IPS-18a (cell line): ENCODE measurements around the gene GLUL.
"Not testable (repeated sequence)": the region's sequence is repeated elsewhere in the genome, so short reads cannot be mapped to it uniquely, and the experiment has no call there.

Source experiments
- H3K27ac ChIP-seq: one replicate; pipeline ENCODE4 v1.5.1; 2013; ENCODE audit warnings: low read length
- H3K27me3 ChIP-seq: one replicate; pipeline ENCODE4 v1.6.1; 2013; ENCODE audit warnings: mild to moderate bottlenecking, low read length; ENCODE audit not compliant: control insufficient read depth, insufficient read depth
- H3K36me3 ChIP-seq: one replicate; pipeline ENCODE4 v1.6.1; 2013; ENCODE audit warnings: low read depth, low read length; ENCODE audit not compliant: control insufficient read depth
- H3K4me1 ChIP-seq: one replicate; pipeline ENCODE4 v1.6.1; 2013; ENCODE audit warnings: low read depth, low read length; ENCODE audit not compliant: control insufficient read depth
- H3K4me3 ChIP-seq: one replicate; pipeline ENCODE4 v1.5.1; 2013; ENCODE audit warnings: low read length
- H3K9ac ChIP-seq: one replicate; pipeline ENCODE4 v1.6.1; 2013; ENCODE audit warnings: mild to moderate bottlenecking, low read length, moderate library complexity
- H3K9me3 ChIP-seq: one replicate; pipeline ENCODE4 v1.6.1; 2013; ENCODE audit warnings: low read depth, low read length; ENCODE audit not compliant: control insufficient read depth

GLUL gene

DNA sequence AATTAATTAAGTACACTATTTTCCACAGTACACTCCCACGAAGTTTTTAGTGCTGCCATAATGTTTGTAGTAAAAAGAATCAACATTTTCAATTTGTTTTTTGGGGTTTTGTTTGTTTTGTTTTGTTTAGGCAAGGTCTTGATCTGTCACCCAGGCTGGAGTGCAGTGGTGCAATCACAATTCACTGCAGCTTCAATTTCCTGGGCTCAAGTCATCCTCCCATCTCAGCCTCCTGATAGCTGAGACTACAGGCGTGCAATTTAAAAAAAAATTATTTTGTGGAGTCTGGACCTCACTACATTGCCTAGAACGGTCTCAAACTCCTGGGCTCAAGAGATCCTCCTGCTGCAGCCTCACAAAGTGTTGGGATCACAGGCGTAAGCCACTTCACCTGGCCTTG lies 11.4 kb downstream of the GLUL start:
- Histone ChIP-seq H3K27me3 (no peaks in the 10 kb centered on the region), H3K4me3 (no peak overlapping the region), H3K4me1 (no peaks in the 10 kb centered on the region), H3K27ac (no peak overlapping the region), H3K9me3 (no peaks in the 10 kb centered on the region), H3K9ac (no peak overlapping the region), H3K36me3 (peaks cover 41% of the 10 kb centered on the region)

DNA sequence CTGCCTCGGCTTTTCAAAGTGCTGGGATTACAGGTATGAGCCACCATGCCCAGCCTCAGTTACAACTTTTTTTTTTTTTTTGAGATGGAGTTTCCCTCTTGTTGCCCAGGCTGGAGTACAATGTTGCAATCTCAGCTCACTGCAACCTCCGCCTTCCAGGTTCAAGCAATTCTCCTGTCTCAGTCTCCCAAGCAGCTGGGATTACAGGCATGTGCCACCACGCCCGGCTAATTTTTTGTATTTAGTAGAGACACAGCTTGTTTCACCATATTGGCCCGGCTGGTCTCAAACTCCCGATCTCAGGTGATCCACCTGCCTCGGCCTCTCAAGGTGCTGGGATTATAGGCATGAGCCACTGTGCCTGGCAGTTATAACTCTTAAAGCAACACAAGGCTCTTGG lies 11.8 kb downstream of the GLUL start:
- H3K27ac ChIP-seq, H3K27me3 ChIP-seq, H3K9me3 ChIP-seq, H3K4me1 ChIP-seq, H3K4me3 ChIP-seq, H3K9ac ChIP-seq: not testable (repeated sequence)
- peaks cover 37% of the 10 kb centered on the region for H3K36me3 ChIP-seq

- Histone ChIP-seq H3K27ac (no peak overlapping the region), H3K27me3 (no peaks in the 10 kb centered on the region), H3K9ac (no peak overlapping the region), H3K4me3 (no peak overlapping the region), H3K9me3 (no peaks in the 10 kb centered on the region), H3K4me1 (no peaks in the 10 kb centered on the region), H3K36me3 (peaks cover 9% of the 10 kb centered on the region)
Observed at GRCh38 chr1:182376936-182377574, 14.5 kb downstream of the GLUL start.

DNA sequence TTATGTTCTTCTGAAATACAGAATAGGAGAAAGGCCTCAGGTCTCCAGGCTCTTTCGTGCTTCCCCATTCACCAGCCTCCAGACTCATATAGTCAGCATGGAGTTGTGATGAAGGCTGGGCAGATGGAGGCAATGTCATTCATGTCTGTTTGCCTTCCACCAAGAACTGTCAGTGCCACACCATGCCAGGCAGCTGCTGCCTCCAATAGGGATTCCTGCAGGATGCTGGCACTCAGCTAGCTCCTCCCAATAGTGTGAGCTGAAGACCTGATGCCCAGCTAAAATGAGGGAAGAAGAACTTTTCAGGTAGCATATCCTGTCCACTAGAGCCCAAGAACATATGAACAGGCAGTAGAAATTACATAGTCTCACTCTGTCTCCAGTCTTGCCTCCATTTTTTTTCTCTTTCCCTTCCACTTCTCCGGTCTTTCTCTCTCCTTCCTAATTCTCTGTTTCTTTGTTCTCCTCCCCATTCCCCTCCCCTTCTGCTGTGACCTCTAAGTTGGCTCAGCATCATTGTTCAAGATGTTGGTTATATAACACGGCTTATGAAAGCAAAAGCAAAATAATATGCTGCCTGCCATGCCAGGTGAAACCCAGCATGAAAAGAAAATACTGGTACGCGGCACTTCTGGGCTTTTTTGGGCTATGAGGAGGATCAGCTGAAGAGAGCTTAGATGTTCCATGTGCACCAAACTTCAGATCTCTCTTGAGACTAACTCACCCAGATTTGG lies 17.3 kb downstream of the GLUL start:
- Histone ChIP-seq H3K9me3 (no peaks in the 10 kb centered on the region), H3K9ac (no peak overlapping the region), H3K27ac (no peak overlapping the region)

DNA sequence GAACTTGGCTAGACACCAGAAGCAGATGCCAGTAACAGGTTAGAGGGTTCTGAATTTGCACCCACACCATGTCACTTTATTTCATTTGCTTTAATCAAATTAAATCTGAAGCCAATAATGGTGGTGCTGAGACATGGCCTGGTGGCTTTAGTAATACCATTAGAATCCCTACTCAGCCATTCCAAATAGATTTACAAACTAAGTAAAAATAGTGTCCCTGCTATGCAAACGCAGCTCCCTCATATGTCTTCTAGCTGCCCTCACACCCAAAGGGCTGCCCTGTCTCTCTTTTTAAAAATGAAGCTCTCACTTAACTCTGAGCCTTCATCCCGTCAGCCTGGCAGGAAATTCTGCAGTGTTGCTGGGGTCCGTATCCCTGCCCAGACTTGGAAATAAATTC lies 21.1 kb downstream of the GLUL start:
- Histone ChIP-seq H3K4me3 (no peak overlapping the region), H3K9me3 (no peaks in the 10 kb centered on the region), H3K27ac (no peak overlapping the region), H3K27me3 (no peaks in the 10 kb centered on the region), H3K9ac (no peak overlapping the region), H3K4me1 (no peaks in the 10 kb centered on the region), H3K36me3 (no peaks in the 10 kb centered on the region)

More for the DNA sequence above, 17.3 kb downstream of the GLUL start:
- Histone ChIP-seq H3K4me1 (no peaks in the 10 kb centered on the region), H3K27me3 (no peaks in the 10 kb centered on the region), H3K36me3 (no peaks in the 10 kb centered on the region), H3K4me3 (no peak overlapping the region)

- Histone ChIP-seq H3K9me3 (no peaks in the 10 kb centered on the region), H3K36me3 (no peaks in the 10 kb centered on the region), H3K27ac (no peak overlapping the region), H3K9ac (no peak overlapping the region), H3K27me3 (no peaks in the 10 kb centered on the region), H3K4me1 (no peaks in the 10 kb centered on the region), H3K4me3 (no peak overlapping the region)
Observed at GRCh38 chr1:182368903-182369302, 22.7 kb downstream of the GLUL start.

GRCh38 chr1:182368358-182368757 lies 23.2 kb downstream of the GLUL start:
- Histone ChIP-seq H3K4me1 (peaks cover 2% of the 10 kb centered on the region), H3K9me3 (no peaks in the 10 kb centered on the region), H3K36me3 (no peaks in the 10 kb centered on the region), H3K27ac (no peak overlapping the region), H3K9ac (no peak overlapping the region), H3K27me3 (no peaks in the 10 kb centered on the region), H3K4me3 (no peak overlapping the region)

DNA sequence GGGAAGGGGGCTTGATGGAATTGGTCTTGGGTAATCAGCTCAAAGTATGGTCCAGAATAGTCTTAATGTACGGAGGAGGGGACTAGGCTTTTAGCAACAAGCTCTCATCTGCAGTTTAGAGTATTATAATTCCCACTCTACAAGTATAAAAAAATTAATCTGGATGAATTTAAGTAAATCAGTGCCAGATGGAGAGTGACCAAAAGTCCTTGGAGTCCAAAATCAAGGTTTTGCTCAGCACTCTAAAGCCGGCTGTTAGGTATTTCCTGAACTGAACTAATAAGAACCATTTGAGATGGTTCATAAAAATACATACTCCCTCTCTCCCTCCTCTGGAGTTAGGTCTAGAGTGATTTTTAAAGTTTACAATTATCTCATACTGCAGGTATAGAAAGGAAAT lies 23.7 kb downstream of the GLUL start:
- Histone ChIP-seq H3K9me3 (no peaks in the 10 kb centered on the region), H3K27me3 (no peaks in the 10 kb centered on the region), H3K4me3 (no peak overlapping the region), H3K9ac (no peak overlapping the region), H3K36me3 (no peaks in the 10 kb centered on the region), H3K27ac (no peak overlapping the region), H3K4me1 (peaks cover 7% of the 10 kb centered on the region)

GRCh38 chr1:182366596-182366995 lies 25.0 kb downstream of the GLUL start:
- H3K4me1 ChIP-seq: peaks cover 12% of the 10 kb centered on the region
- no peak overlapping the region for H3K27ac ChIP-seq
- H3K27me3 ChIP-seq: no peaks in the 10 kb centered on the region
- H3K9ac ChIP-seq: no peak overlapping the region
- no peak overlapping the region for H3K4me3 ChIP-seq
- no peaks in the 10 kb centered on the region for H3K9me3 ChIP-seq
- no peaks in the 10 kb centered on the region for H3K36me3 ChIP-seq

DNA sequence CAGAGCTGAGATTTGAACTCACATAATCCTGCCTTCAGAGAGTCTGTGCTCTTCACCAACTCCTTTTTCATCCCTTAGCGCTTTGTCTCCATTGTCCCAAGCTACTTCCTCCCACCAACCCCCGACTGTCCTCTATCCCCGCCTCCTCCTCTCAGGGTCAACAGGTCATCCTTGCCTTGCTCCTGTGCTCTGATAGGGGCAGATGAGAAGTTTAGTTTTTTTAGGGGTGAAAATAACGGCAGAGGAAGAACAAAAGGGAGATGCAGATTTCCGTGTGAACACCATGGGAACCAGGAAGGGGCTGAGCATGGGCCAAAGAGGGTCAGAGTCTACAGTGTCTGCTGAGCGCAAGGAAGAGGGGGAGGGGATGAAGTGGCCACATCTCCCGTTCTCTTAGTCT lies 31.9 kb downstream of the GLUL start:
- Histone ChIP-seq H3K27me3 (no peaks in the 10 kb centered on the region), H3K4me3 (no peak overlapping the region), H3K36me3 (no peaks in the 10 kb centered on the region), H3K9ac (no peak overlapping the region), H3K4me1 (peaks cover 37% of the 10 kb centered on the region), H3K9me3 (no peaks in the 10 kb centered on the region), H3K27ac (no peak overlapping the region)

DNA sequence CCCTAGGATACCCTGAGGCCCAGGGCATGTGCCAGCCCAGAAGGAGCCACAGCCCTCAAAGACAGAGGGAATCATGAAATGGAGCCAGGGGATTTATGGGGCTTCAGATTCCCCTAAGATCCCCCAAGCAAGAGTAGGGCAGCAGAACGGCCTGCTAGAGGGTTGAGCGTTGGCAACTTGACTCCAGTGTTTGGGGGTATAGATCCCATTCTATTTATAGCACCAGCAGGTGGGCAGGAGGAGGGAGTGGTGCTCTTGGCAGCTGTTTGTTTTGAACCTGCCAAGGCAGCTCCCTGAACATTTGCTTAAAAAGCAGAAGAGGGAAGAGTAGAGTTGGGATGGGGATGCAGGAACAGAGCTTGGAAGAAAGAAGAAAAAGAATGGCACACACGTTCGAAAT lies 33.7 kb downstream of the GLUL start:
- Histone ChIP-seq H3K9ac (no peak overlapping the region), H3K27me3 (no peaks in the 10 kb centered on the region), H3K9me3 (no peaks in the 10 kb centered on the region), H3K4me3 (no peak overlapping the region), H3K36me3 (no peaks in the 10 kb centered on the region), H3K27ac (no peak overlapping the region), H3K4me1 (peaks cover 30% of the 10 kb centered on the region)

DNA sequence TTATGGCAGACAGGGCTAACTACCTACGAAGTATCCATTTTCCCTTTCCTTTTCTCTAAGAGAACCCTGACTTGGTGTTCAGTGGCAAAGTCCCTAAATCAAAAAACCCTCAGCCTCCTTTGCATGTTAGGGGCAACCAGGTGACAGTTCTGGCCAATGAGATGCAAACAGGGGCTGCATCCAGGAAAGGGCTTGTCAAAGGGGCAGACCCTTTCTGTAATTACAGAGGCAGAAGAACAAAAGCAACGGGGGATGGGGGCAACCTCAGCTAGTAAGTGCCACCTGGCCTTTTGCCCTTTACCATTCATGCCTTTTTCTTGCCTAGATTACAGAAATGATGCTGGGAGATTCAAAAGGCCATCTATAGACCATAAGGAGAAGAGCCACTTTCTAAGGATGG lies 34.4 kb downstream of the GLUL start:
- Histone ChIP-seq H3K9ac (no peak overlapping the region), H3K27me3 (no peaks in the 10 kb centered on the region), H3K4me1 (peaks cover 25% of the 10 kb centered on the region), H3K36me3 (no peaks in the 10 kb centered on the region), H3K27ac (no peak overlapping the region), H3K9me3 (no peaks in the 10 kb centered on the region), H3K4me3 (no peak overlapping the region)
